Activated effector memory CD4-positive, alpha-beta T cell treated with Interleukin-2 at 50 U/mL for 16 hours (primary cell): ENCODE results near the gene KCNK3.
A peak's percentile ranks its signal among the peaks of the same experiment; 100 is the strongest.
"Not testable (repeated sequence)": the region's sequence is repeated elsewhere in the genome, so short reads cannot be mapped to it uniquely, and the experiment has no call there.

Experiments
- DNase-seq: peaks from one replicate; pipeline ENCODE4 v3.0.0-alpha.2; 2020

KCNK3 gene

GRCh38 chr2:26733413-26733812 lies 40.9 kb downstream of the KCNK3 start:
- DNase-seq: no peak

- no peak for DNase-seq
Measured at GRCh38 chr2:26735097-26735496, 42.6 kb downstream of the KCNK3 start.

DNA sequence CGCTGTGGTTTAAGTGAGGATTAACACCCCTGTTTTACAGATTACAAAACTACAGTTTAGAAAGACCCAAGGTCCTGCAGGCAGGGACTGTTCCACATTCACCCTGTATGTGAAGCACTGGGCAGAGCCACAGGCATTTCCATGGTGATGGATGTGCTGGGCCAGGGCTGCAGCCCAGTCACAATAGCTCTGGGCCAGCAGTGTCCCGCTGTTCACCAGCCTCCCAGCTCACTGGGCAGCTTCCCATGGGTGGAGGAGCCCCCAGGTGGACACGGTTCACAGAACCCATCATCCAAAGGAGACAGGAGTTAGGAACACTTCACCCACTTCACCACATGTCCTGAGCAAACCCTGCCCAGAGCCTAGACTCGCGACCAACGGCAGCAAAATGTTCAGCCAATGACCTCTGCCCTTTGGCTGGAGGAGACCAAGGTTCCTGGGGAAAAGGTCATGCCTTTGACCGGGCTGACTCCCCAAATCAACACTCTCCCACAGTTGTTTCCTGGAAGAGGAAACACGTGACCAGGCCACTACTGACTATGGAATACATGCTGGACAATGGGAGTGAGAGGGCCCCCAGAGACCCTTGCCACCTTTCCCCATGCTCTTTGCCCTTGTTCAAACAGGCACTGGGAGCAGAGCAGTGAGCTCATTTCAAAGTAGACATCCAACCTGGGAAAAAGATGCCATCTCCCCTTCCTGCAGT lies 43.5 kb downstream of the KCNK3 start:
- DNase-seq: no peak

GRCh38 chr2:26737221-26737620 lies 44.7 kb downstream of the KCNK3 start:
- no peak for DNase-seq

DNA sequence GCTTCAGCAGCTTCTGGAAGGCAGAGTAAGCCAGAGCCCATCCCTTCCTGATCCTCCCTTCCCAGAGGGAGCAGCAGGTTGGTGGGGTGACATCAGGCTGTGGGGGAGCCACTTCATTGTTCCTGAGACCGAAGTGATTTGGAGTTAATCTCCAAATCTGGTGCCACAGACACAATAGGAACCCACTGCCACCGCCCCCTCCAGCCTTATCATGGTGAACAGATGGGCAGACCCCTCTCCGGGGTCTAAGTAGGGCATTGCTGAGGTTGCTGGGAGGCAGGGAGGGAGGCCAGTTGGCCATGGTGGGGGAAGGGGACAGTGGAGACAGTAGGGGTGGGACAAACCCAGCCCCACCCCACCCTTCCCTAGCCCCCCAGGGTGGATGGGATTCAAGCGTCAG lies 46.0 kb downstream of the KCNK3 start:
- no peak for DNase-seq

- no peak for DNase-seq
Measured at GRCh38 chr2:26739514-26739913, 47.0 kb downstream of the KCNK3 start.

- DNase-seq: no peak
Measured at GRCh38 chr2:26740346-26740745, 47.8 kb downstream of the KCNK3 start.

DNA sequence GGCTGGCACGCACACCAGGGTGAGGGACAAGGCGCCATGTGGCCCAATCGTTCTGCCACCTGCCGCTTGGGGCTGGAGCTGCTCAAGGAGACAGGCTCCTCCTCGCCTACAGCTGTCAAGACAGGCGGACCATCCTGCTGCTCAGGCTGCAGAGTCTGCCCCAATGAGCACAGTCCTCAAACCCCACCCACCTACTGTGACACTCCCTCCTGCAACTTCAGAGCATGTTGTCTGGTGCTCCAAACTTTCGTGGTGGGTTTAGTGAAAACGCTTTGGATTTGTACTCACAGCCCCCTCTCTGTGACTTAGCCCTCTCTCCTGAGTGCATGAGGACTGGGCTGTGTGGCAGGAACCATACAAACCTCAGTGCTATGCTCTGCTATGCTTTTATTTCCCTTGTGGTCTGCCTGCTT lies 48.4 kb downstream of the KCNK3 start:
- no peak for DNase-seq

DNA sequence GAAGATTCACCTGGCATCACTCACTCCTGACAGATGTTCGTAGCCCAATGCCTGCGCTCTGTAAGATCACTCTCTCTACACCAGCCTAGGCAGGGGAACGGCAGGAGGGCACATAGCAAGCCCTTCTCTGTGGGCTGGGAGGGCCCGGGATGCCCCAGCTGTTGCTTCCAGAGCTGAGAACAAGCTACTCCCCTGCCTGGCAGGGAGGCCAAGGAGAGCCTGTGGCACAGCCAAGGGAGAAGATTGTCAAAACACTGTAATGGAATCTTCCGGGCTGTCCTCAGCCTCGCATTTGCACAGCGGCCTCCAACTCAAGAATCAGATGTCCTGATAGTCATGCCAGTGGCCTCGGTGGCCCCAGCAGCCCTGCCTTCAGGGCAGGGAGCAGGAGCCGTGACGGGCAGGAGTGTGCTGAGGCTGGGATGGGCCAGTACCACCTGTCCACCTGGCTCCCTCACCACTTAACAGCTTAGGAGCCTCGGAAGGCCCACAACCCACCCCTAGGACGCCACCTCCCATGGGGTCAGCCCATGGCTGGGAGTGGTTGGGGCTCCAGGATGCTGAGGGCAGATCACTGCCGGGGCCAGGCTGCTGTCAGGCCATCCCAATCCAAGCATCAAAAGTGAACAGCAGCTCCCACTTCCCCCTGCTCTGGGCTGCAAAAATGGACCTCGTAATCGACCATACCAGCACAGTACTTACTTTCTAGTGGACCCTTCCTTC lies 49.7 kb downstream of the KCNK3 start:
- no peak for DNase-seq

DNA sequence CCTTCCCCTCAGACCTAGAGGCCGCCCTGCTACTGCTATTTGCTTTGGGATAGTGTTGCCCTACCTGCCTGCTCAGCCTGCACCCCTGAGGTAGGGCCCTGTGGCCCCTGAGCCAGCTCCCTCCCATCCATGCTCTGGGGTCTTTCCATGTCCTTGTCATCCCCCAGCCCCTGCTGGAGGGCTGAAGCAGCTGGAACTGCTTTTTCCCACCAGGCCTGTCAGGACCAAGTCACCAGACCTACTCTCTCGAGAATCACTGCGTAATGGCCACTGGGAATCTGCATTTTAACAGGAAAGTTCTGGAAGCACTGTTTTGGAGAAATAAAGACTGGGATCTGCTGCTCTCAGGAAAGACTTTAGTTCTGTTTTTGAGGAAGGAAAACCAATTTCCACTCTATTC lies 51.3 kb downstream of the KCNK3 start:
- no peak for DNase-seq

GRCh38 chr2:26744953-26745352 lies 52.4 kb downstream of the KCNK3 start:
- no peak for DNase-seq

DNA sequence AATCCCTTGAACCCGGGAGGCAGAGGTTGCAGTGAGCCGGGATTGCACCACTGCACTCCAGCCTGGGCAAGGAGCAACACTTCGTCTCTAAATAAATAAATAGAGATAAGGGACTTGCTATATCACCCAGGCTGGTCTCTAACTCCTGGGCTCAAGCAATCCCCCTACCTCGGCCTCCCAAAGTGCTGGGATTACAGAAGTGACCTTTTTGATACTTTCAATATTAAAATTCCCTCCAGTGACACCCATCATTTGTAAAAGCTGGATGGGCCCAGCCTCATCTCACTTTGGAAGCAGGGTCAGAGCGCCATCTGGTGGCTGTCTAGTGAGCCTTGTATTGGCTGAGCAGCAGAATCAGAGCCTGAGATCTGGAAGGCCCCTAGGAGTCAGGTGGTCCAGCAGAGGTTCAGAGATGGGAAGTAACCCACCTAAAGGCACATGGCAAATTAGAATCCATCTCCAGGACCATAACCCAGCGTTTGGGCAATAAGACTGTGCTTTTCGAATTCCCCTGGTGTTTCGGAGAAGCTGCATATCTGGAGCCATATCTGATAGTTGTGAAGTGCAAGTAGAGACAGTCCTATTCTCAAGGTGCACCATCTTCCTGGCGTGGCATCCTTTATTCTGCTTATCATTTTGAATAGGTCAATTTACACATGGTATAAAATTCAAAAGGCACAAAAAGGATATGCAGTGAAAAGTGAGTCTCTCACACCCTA lies 53.2 kb downstream of the KCNK3 start:
- DNase-seq: peak; percentile 51

DNA sequence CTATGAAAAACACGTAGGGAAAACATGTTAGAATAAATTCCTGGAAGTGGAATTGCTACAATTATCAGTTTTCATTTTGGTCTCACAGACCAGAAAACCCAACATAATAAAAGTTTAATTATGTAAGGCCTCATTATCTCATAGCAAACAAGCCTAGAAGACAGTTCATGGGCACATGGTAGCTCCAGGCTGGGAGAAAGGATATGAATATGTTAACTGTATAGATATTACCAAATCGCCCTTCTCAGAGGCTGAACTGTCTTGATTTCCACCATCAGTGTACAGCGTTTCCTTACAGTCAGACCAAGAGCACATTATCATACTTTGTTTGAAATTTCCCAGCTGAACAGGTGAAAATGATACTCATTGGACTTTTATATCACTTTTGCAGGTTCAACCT lies 54.4 kb downstream of the KCNK3 start:
- no peak for DNase-seq

DNA sequence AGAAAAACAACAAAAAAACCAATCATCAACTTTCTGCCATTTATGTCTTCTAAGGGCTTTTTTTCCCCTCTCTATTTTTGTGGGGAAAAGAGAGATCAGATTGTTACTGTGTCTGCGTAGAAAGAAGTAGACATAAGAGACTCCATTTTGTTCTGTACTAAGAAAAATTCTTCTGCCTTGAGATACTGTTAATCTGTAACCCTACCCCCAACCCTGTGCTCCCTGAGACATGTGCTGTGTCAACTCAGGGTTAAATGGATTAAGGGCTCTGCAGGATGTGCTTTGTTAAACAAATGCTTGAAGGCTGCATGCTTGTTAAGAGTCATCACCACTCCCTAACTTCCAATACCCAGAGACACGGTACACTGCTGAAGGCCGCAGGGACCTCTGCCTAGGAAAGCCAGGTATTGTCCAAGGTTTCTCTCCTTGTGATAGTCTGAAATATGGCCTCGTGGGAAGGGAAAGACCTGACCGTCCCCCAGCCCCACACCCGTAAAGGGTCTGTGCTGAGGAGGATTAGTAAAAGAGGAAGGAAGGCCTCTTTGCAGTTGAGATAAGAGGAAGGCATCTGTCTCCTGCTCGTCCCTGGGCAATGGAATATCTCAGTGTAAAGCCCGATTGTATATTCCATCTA lies 57.4 kb downstream of the KCNK3 start:
- DNase-seq: not testable (repeated sequence)

DNA sequence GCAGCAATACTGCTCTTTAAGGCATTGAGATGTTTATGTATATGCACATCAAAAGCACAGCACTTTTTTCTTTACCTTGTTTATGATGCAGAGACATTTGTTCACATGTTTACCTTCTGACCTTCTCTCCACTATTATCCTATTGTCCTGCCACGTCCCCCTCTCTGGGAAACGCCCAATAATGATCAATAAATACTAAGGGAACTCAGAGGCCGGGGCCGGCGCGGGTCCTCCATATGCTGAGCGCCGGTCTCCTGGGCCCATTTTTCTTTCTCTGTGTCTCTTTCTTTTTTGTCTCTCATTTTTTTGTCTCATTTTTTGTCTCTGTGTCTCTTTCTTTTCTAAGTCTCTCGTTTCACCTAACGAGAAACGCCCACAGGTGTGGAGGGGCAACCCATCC lies 57.9 kb downstream of the KCNK3 start:
- DNase-seq: not testable (repeated sequence)

DNA sequence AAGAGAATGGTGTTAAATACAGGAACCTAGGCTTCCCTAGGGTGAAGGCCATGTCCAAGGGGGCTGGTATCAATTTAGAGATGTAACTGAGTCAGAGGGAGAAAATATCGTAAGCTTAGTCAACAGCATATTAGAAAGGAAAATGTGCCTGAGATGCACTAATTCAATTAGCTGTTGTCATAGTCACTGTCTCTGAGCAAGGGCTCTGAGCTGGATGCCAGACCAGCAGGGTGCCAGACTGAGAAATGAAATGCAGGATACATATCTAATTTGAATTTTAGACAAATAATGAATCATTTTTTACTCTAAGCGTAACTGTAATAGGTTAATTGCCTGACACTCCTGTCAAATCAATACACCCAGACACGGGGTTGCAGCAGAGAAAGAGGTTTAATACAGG lies 60.1 kb downstream of the KCNK3 start:
- DNase-seq: no peak

DNA sequence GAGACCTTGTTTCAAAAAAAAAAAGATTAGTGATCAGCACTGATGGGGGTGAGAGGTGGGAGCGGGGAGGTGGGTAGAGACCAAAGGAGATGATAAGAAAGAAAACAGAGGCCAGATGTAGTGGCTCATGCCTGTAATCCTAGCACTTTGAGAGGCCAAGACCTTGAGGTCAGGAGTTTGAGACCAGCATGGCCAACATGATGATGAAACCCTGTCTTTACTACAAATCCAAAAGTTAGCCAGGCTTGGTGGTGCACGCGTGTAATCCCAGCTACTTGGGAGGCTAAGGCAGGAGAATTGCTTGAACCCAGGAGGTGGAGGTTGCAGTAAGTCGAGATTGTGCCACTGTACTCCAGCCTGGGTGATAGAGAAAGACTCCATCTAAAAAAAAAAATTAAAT lies 62.0 kb downstream of the KCNK3 start:
- DNase-seq: no peak

DNA sequence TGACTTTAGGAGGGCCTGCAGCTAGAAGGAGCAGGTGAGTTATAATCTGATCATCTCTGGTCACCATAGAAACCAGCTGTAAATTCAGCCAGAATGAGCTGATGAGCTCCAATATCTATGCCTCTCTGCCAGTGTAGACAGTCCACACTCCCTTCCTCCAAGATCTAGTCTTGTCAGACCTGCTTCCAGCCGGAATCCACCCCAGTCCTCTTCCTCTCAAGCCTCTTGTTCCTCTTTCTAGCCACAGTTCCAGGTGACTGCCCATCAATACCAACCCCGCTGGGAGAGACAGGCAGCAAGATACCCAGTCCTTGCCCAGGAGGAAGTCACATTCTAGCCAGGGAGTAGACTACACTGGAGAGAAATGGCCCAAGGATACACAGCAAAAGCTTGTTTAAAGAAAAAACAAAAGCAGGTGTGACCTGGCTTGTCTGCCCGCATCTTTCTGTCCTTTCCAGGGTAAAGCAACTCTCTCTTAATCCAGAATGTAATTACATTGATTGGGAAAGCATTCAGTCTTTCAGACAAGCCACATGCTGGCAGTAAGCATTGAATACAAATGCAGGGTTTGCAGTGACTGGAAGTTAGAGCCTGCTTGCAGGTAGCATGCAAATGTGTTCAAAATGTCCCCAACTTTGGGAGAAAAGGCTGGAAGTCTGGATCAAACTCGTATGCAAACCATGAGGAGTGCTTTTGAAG lies 62.6 kb downstream of the KCNK3 start:
- no peak for DNase-seq

GRCh38 chr2:26756337-26756736 lies 63.8 kb downstream of the KCNK3 start:
- no peak for DNase-seq

DNA sequence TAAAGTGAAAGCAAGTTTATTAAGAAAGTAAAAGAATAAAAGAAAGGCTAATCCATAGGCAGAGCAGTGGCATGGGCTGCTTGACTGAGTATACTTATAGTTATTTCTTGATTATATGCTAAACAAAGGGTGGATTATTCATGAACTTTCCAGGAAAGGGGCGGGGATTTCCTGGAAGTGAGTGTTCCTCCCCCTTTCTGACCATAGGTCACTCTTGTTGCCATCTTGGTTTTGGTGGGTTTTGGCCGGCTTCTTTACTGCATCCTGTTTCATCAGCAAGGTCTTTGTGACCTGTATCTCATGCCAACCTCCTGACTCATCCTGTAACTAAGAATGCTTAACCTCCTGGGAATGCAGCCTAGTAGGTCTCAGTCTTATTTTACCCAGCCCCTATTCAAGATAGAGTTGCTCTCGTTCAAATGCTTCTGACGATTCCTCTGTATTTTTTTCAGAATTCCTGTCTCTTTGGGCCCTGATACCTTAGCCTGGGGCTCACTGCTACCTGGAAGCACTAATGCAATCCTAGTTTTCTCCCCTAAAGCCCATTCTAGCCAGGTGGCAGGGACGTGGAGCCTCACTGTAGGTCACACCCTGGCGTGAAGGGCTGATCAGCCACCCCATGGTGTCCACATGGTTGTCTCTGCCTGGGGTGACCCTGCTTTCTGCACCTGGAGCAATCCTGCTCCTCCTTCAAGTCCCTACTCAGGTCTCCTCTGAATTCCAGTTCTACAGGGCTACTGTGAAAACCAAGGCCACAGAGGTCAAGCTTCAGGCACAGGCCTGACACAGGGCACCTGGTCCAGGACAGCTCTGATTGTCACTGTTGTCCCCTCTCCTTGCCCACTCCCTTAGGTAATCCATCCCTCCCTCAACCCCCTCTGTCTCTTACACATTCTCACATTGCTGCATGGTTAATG lies 65.6 kb downstream of the KCNK3 start:
- DNase-seq: no peak

- no peak for DNase-seq
Measured at GRCh38 chr2:26758790-26759321, 66.3 kb downstream of the KCNK3 start.

GRCh38 chr2:26759845-26760244 lies 67.3 kb downstream of the KCNK3 start:
- no peak for DNase-seq
